A673 (cell line): ENCODE measurements around the gene PIGL. TPM values are rescaled to one million over a fixed set of nuclear protein-coding genes. Genes with fewer than 3 reads are reported as not detected.

Experiments used
- BruUV-seq: library from RNA; stranded (reverse); fragments of 400-500 nt; replicated peaks from 2 replicates; lab custom pipeline; 2021; lab: Mats Ljungman, UMichigan
- CTCF ChIA-PET: fragments of 300-600 bp; sonication (Branson Sonifier 250); formaldehyde crosslinking; loops from one replicate; lab custom pipeline; 2022; ENCODE audit warnings: antibody characterized with exemption; lab: Charles Lee
- POLR2A ChIA-PET: fragments of 300-600 bp; sonication (Branson Sonifier 250); formaldehyde crosslinking; loops from one replicate; lab custom pipeline; 2022; ENCODE audit warnings: antibody characterized with exemption; ENCODE audit not compliant: low non-redundant PET; lab: Charles Lee
- DNase-seq: peaks from one replicate; pipeline ENCODE4 v3.0.0-alpha.2; 2015; ENCODE audit warnings: low spot score
- H3K27ac ChIP-seq: fragments of 200-600 bp; sonication (generic); 2 replicates; pipeline ENCODE4 v1.5.1; 2016; ENCODE audit warnings: mixed run types, low read depth, mild to moderate bottlenecking, mixed read lengths, antibody characterized with exemption, low read length; ENCODE audit not compliant: poor library complexity, severe bottlenecking
- H3K27me3 ChIP-seq: fragments of 200-600 bp; sonication (generic); replicated peaks from 2 replicates; pipeline ENCODE4 v1.6.1; 2017; ENCODE audit warnings: mixed run types, low read depth, mild to moderate bottlenecking, mixed read lengths, antibody characterized with exemption, low read length; ENCODE audit not compliant: insufficient read depth, poor library complexity
- H3K36me3 ChIP-seq: fragments of 200-600 bp; sonication (generic); 2 replicates; pipeline ENCODE4 v1.6.1; 2016; ENCODE audit warnings: mixed run types, mild to moderate bottlenecking, mixed read lengths, antibody characterized with exemption, low read length; ENCODE audit not compliant: insufficient read depth, poor library complexity, severe bottlenecking
- H3K4me1 ChIP-seq: fragments of 200-600 bp; sonication (generic); 2 replicates; pipeline ENCODE4 v1.6.1; 2017; ENCODE audit warnings: mixed run types, mild to moderate bottlenecking, mixed read lengths, antibody characterized with exemption, low read length; ENCODE audit not compliant: insufficient read depth, poor library complexity, severe bottlenecking
- H3K4me3 ChIP-seq: fragments of 200-600 bp; sonication (generic); 2 replicates; pipeline ENCODE4 v1.5.1; 2016; ENCODE audit warnings: low read depth, mixed run types, mild to moderate bottlenecking, mixed read lengths, low read length; ENCODE audit not compliant: poor library complexity, severe bottlenecking
- H3K9me3 ChIP-seq: fragments of 200-600 bp; sonication (generic); 2 replicates; pipeline ENCODE4 v1.6.1; 2016; ENCODE audit warnings: mixed run types, low read depth, mild to moderate bottlenecking, mixed read lengths, antibody characterized with exemption, low read length; ENCODE audit not compliant: poor library complexity, severe bottlenecking
- EZH2 ChIP-seq: fragments of 200-600 bp; sonication (generic); IDR thresholded peaks from 2 replicates; pipeline ENCODE4 v1.6.1; 2017; ENCODE audit warnings: borderline replicate concordance, low read depth, mild to moderate bottlenecking, mixed read lengths, antibody characterized with exemption, low read length; ENCODE audit not compliant: poor library complexity, severe bottlenecking
- intact Hi-C: fragments of 100-400 bp; cut with micrococcal nuclease; formaldehyde crosslinking; loops from one replicate; pipeline ENCODE4 v1.10.0; 2022; ENCODE audit not compliant: unreplicated experiment
- total RNA-seq: library from RNA; stranded (reverse); gene quantifications from 2 replicates; pipeline ENCODE4 v1.2.3, GENCODE V29; 2021
- TF ChIP-seq, protein P1 (sequence below): fragments of 300-800, 200-600 bp; sonication (generic); conservative IDR thresholded peaks from 2 replicates; pipeline ENCODE4 v1.5.1; 2017; ENCODE audit warnings: low read depth, mild to moderate bottlenecking, antibody characterized with exemption, low read length, moderate library complexity, mixed read lengths

The PIGL gene
- total RNA-seq, 1 experiment from 2014 or later = 31.7 TPM

DNA sequence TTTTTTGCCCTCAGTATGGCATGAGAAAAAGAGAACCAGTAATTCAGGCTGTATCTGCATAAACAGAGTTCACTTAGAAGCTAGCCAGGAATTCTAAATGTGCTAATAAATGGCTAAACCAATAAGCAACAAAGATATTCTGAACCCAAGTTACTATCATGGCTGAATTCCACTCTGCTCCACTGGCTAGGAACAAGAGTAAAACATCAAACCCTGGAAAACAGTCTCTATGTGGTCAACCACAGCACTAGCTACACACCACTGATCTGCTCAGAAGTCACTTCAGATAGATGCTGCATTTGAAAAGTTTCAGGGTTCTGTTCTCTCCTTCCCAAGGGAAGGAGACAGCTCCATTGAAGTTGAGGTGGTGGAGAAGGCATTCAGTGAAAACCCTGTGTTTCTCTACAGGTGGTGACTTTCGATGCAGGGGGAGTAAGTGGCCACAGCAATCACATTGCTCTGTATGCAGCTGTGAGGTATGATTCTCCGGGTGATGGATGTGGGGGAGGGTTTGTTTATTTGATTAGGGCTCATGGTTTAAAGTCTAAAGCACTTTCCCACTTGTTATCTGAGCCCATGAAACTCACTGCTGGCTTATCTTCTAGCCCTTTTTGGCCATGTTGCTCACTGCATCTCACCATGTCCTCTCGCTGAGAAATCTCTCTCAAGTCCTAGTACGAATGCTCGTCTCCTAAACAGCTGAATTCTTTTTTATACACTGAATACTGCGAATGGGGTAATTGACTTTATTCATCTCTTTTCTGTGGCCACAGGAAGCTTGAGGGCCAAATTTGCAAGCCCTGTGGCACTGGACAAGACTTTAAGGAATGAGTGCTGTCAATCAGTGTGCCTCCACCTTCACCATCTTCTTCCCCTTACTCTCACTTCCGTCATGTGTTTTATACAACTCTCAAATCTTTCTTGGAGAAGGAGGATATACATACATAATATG, 96.4 kb downstream of the PIGL start:
- Histone ChIP-seq H3K27ac (no peak overlapping the region), H3K4me3 (no peak overlapping the region), H3K9me3 (no peaks in the 10 kb centered on the region), H3K27me3 (no peaks in the 10 kb centered on the region), H3K36me3 (no peaks in the 10 kb centered on the region), H3K4me1 (no peaks in the 10 kb centered on the region)
- ChIA-PET POLR2A (no interaction called here), CTCF (no interaction called here)
- intact Hi-C loops = no loop called here
- DNase-seq = no peak
- BruUV-seq = no TSS peak
- no peak for TF ChIP-seq EZH2
- TF ChIP-seq, protein P1, sequence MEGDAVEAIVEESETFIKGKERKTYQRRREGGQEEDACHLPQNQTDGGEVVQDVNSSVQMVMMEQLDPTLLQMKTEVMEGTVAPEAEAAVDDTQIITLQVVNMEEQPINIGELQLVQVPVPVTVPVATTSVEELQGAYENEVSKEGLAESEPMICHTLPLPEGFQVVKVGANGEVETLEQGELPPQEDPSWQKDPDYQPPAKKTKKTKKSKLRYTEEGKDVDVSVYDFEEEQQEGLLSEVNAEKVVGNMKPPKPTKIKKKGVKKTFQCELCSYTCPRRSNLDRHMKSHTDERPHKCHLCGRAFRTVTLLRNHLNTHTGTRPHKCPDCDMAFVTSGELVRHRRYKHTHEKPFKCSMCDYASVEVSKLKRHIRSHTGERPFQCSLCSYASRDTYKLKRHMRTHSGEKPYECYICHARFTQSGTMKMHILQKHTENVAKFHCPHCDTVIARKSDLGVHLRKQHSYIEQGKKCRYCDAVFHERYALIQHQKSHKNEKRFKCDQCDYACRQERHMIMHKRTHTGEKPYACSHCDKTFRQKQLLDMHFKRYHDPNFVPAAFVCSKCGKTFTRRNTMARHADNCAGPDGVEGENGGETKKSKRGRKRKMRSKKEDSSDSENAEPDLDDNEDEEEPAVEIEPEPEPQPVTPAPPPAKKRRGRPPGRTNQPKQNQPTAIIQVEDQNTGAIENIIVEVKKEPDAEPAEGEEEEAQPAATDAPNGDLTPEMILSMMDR = no peak

DNA sequence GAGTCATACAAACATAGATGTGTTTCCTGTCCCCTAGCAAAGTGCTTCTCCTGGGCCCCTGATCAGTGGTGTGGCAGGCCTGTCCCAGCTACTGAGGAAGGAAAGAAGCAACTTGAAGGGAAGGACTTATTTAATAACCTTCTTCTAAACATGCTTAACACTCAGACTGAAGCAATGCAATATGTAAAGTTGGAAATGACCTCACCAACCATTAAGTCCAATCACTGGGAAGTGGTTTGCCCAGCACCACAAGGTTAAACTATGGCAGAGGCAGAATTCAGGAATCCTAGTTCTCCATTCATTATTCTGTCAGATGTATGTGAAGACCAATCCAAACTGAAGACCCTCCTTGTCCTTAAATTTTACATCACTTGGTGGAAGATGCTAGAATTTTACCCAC, 97.2 kb downstream of the PIGL start:
- intact Hi-C loops = no loop called here
- no peak overlapping the region for H3K27ac ChIP-seq
- H3K27me3 ChIP-seq = no peaks in the 10 kb centered on the region
- H3K36me3 ChIP-seq = no peaks in the 10 kb centered on the region
- ChIA-PET CTCF (no interaction called here), POLR2A (no interaction called here)
- TF ChIP-seq EZH2 = no peak
- TF ChIP-seq, protein P1 = no peak
- no peaks in the 10 kb centered on the region for H3K9me3 ChIP-seq
- DNase-seq = no peak
- no TSS peak for BruUV-seq
- no peak overlapping the region for H3K4me3 ChIP-seq
- H3K4me1 ChIP-seq = no peaks in the 10 kb centered on the region

DNA sequence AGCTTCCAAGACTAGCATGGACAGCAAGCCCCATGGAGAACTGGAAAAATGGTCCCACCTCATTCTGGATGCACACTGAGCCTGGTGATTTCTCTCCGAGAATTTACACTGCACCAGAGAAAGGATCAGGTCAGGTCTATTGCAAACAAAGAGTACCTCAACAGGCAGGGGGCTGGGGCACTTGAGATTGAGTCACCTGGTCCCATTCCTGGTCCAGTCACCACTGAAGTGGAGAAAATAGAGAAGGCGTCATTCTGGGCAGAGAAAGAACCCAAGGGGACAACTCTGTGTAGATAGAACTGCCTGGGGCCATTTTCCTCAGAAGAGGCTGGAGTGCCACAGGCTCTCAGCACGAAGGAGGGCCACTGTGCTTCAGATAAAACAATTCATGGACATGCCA, 97.8 kb downstream of the PIGL start:
- no peak overlapping the region for H3K4me3 ChIP-seq
- no peak overlapping the region for H3K27ac ChIP-seq
- H3K36me3 ChIP-seq = no peaks in the 10 kb centered on the region
- no peak for TF ChIP-seq EZH2
- TF ChIP-seq, protein P1 = no peak
- ChIA-PET POLR2A (no interaction called here), CTCF (interaction anchor here (0.7 kb wide), 1 partner anchor 54 kb away, joined by 6 read pairs; no protein-coding TSS in a partner anchor)
- no TSS peak for BruUV-seq
- intact Hi-C loops = no loop called here
- DNase-seq = no peak
- no peaks in the 10 kb centered on the region for H3K27me3 ChIP-seq
- no peaks in the 10 kb centered on the region for H3K9me3 ChIP-seq
- H3K4me1 ChIP-seq = no peaks in the 10 kb centered on the region
